Ovary (tissue), 3 donors: ENCODE results near the gene LRRC46.

ENCODE experiments used
- CTCF ChIP-seq, 3 donors: fragments of 450-650 bp in 2 of 3; fragments of 200-600 bp in 1 of 3; IDR thresholded peaks; one replicate each; pipeline versions ENCODE4 v1.5.1 to v1.8.0; 2016 to 2022; ENCODE audit warnings: antibody characterized with exemption in 3 of 3, mild to moderate bottlenecking in 1 of 3
- EP300 ChIP-seq: sonication (generic); formaldehyde crosslinking; IDR thresholded peaks from one replicate; pipeline ENCODE4 v1.6.1; 2017; ENCODE audit warnings: antibody characterized with exemption
- POLR2A ChIP-seq: fragments of 450-650 bp; IDR thresholded peaks from one replicate; pipeline ENCODE4 v1.6.1; 2017; ENCODE audit warnings: antibody characterized with exemption, mild to moderate bottlenecking, moderate library complexity
- donor health status: DM: no; HTN: no; CAD: no.

GRCh38 chr17:47834756-47835155 is 3.3 kb downstream of the LRRC46 start:
- TF ChIP-seq CTCF (IDR thresholded peaks at IDR 0.05) (no peak), POLR2A (no peak), EP300 (no peak)
